Keratinocyte (primary cell): ENCODE measurements around the gene CEACAM21.

Experiments used
- EZH2 ChIP-seq: IDR thresholded peaks from one replicate; pipeline ENCODE4 v1.6.1; 2012; ENCODE audit warnings: inconsistent platforms, mild to moderate bottlenecking, low read length, moderate library complexity
- TF ChIP-seq, protein P1 (sequence below), 3 experiments: IDR thresholded peaks in 1 of 3; conservative IDR thresholded peaks in 1 of 3; optimal IDR thresholded peaks in 1 of 3; 2 replicates in 2 of 3; 3 replicates in 1 of 3; pipeline versions ENCODE3 to v1.5.1; 2011; ENCODE audit warnings: low read length in 3 of 3, mild to moderate bottlenecking in 3 of 3, moderate library complexity in 2 of 3, control low read depth in 1 of 3, inconsistent platforms in 1 of 3; ENCODE audit not compliant: insufficient read depth in 2 of 3; ENCODE audit errors: extremely low read depth in 1 of 3

DNA sequence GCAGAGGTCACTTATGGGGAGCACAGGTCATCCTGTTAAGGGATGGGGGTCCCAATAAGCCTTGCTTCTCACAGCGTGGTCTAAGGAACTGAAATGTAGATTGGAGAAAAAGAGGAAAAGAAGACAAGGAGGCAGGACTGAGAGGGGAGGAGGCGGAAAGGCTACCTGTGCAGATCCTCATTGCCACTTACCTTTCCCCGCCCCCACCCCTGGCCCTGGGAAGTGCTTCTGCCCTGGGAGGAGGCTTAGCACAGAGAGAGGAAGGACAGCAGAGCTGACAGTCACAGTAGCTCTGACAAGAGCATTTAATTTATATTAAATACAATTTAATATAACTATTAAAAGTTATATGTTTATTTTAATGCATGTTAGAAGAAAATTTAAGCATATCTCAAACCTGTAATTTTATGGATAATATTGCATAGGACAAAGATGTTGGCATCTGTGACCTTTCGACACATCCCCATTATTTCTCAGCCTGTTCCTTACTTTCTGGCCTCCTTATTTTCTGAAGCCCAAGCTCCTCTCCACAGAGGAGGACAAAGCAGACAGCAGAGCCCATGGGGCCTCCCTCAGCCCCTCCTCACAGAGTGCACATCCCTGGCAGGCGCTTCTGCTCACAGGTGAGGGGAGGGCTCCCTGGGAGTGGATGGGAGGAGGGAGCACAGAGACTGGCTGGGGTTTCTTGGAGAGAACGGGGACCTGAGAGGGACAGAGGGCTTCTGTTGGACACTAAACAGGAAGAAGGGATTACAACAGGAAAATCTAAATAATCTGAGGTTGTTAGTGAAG lies 23.4 kb downstream of the CEACAM21 start:
- no peak for TF ChIP-seq EZH2
- TF ChIP-seq, protein P1, sequence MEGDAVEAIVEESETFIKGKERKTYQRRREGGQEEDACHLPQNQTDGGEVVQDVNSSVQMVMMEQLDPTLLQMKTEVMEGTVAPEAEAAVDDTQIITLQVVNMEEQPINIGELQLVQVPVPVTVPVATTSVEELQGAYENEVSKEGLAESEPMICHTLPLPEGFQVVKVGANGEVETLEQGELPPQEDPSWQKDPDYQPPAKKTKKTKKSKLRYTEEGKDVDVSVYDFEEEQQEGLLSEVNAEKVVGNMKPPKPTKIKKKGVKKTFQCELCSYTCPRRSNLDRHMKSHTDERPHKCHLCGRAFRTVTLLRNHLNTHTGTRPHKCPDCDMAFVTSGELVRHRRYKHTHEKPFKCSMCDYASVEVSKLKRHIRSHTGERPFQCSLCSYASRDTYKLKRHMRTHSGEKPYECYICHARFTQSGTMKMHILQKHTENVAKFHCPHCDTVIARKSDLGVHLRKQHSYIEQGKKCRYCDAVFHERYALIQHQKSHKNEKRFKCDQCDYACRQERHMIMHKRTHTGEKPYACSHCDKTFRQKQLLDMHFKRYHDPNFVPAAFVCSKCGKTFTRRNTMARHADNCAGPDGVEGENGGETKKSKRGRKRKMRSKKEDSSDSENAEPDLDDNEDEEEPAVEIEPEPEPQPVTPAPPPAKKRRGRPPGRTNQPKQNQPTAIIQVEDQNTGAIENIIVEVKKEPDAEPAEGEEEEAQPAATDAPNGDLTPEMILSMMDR (optimal IDR thresholded peaks at IDR 0.05 in 1 of 3, IDR thresholded peaks at IDR 0.05 in 1 of 3, conservative IDR thresholded peaks at IDR 0.05 in 1 of 3; ENCODE audit: extremely low read depth in 1 of 3, insufficient read depth in 2 of 3, low read length in 3 of 3), result no peak
